BLaER1 treated with 17β-estradiol and CSF1 and Interleukin-3, amounts not matched to agents 10 nM and 100 nM (cell line): ENCODE measurements around the gene ZNF480.

ENCODE experiments used
- H3K27ac ChIP-seq, 11 experiments: shearing (Covaris generic); formaldehyde crosslinking; 2 replicates each; pipeline ENCODE4 v1.8.1; 2022
- H3K27me3 ChIP-seq, 11 experiments: shearing (Covaris generic); formaldehyde crosslinking; 2 replicates each; pipeline ENCODE4 v1.8.1; 2022
- H3K36me3 ChIP-seq, 11 experiments: shearing (Covaris generic); formaldehyde crosslinking; 2 replicates each; pipeline ENCODE4 v1.8.1; 2022
- H3K4me1 ChIP-seq, 10 experiments: shearing (Covaris generic); formaldehyde crosslinking; 2 replicates each; pipeline ENCODE4 v1.8.1; 2022
- H3K4me2 ChIP-seq, 11 experiments: shearing (Covaris generic); formaldehyde crosslinking; 2 replicates each; pipeline ENCODE4 v1.8.1; 2022
- H3K4me3 ChIP-seq, 10 experiments: shearing (Covaris generic); formaldehyde crosslinking; 2 replicates each; pipeline ENCODE4 v1.8.1; 2022
- H3K9ac ChIP-seq, 11 experiments: shearing (Covaris generic); formaldehyde crosslinking; 2 replicates each; pipeline ENCODE4 v1.8.1; 2022
- H3K9me3 ChIP-seq, 11 experiments: shearing (Covaris generic); formaldehyde crosslinking; replicated peaks in 1 of 11; 2 replicates each; pipeline ENCODE4 v1.8.1; 2022
- H4K20me1 ChIP-seq, 11 experiments: shearing (Covaris generic); formaldehyde crosslinking; 2 replicates each; pipeline ENCODE4 v1.8.1; 2022
- Cebpa-rat ChIP-seq, 11 experiments: shearing (Covaris generic); IDR thresholded peaks; 2 replicates each; pipeline ENCODE4 v1.8.1; 2022

Gene ZNF480

DNA sequence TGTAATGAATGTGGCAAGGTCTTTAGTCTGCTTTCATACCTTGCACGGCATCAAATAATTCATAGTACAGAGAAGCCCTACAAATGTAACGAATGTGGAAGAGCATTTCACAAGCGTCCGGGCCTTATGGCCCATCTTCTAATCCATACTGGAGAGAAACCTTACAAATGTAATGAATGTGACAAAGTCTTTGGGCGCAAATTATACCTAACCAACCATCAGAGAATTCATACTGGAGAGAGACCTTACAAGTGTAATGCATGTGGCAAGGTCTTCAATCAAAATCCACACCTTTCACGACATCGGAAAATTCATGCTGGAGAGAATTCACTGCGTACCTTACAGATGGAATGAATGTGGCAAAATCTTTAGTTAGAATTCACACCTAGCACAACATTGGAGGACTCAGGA lies 69.5 kb downstream of the ZNF480 start:
- Histone ChIP-seq H3K4me1 (peaks cover 0 to 12% (median 9%) of the 10 kb centered on the region in 10 experiments; a peak in 13 of 20 replicates), H3K9me3 (peaks cover 84 to 99% (median 92%) of the 10 kb centered on the region in 11 experiments), H3K36me3 (peaks cover 65 to 84% (median 77%) of the 10 kb centered on the region in 11 experiments), H3K9ac (no peak overlapping the region), H3K27ac (no peak overlapping the region), H3K27me3 (no peaks in the 10 kb centered on the region), H3K4me3 (peak overlapping the region in 9 of 10 experiments; percentile 16 to 51 (median 35); a peak in 11 of 20 replicates), H3K4me2 (no peak overlapping the region), H4K20me1 (no peaks in the 10 kb centered on the region)
- TF ChIP-seq Cebpa-rat (IDR thresholded peaks at IDR 0.05) = no peak

DNA sequence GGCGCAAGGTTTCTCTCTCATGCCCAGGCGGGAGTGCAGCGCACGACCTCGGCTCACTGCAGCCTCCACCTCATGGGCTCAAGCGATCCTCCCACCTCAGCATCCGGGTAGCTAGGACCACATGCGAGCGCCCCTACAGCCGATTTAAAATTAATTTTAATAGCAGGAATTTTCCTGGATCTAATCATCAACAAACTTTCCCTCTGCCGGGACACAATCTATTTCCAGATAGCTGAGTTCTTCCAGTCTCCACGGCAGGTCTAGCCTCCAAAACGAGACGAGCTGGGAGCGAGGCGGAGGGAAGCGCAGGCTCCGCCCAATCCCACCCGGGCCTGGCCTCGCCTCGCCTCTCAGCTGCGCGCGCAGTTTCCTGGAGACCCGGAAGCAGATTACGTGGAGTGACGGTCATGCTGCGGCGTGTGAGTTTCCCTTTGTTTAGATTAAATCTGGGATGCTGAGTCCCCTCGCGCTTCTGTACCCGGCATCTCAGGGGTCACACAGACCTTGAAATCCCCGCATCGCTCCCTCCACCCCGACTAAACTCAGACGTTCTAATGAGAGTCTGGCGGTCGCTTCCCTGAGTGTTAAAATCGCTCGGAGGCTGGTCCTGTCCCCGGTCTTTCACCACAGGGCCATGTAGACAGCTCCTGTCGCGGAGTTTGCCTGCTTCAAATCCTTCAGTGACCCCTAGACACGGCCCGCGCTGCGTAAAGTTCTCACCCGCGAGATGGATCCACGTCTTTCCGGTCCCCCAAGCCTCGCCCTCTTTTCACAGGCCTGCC lies 72.8 kb downstream of the ZNF480 start, which contains the start of gene ZNF880:
ZNF880 (plus strand) TSS at position 365 of the 782 bp plus-strand sequence; CDS start at position 408, 43 bp downstream.
- peak within 1 kb of the TSS; percentile 70 to 91 (median 85) for H3K4me2 ChIP-seq
- H4K20me1 ChIP-seq = no peaks in the 10 kb centered on the region
- H3K4me3 ChIP-seq = peak within 1 kb of the TSS; percentile 68 to 88 (median 76)
- TF ChIP-seq Cebpa-rat (IDR thresholded peaks at IDR 0.05) = no peak
- H3K9me3 ChIP-seq = peaks cover 84 to 99% (median 92%) of the 10 kb centered on the region in 11 experiments
- no peaks in the 10 kb centered on the region for H3K27me3 ChIP-seq
- H3K36me3 ChIP-seq = peaks cover 53 to 84% (median 77%) of the 10 kb centered on the region in 11 experiments
- peaks cover 0 to 13% (median 9%) of the 10 kb centered on the region in 10 experiments; a peak in 13 of 20 replicates for H3K4me1 ChIP-seq
- H3K9ac ChIP-seq = peak within 1 kb of the TSS; percentile 88 to 99 (median 95)
- peak within 1 kb of the TSS; percentile 92 to 99 (median 98) for H3K27ac ChIP-seq

DNA sequence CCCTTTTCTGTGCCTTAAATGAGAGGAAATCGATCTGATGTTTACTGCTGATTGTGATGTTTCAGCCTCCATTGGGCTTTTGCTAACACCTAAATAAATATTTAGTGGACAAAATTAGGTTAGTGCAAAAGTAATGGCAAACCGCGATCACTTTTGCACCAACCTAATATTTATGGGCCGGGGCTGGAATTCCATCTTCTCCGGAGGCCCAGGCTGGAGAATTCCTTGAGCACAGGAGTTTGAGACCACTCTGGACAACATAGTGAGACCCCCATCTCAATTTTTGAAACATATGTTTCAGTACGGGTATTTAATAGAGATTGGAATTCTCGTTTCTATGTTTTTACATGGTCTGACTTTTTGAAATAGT lies 73.4 kb downstream of the ZNF480 start:
- H3K27me3 ChIP-seq = no peaks in the 10 kb centered on the region
- H3K27ac ChIP-seq = peak overlapping the region; percentile 92 to 99 (median 98)
- peak overlapping the region; percentile 88 to 99 (median 95) for H3K9ac ChIP-seq
- peaks cover 0 to 13% (median 9%) of the 10 kb centered on the region in 10 experiments; a peak in 13 of 20 replicates for H3K4me1 ChIP-seq
- peaks cover 84 to 99% (median 92%) of the 10 kb centered on the region in 11 experiments for H3K9me3 ChIP-seq
- H3K4me2 ChIP-seq = peak overlapping the region; percentile 70 to 91 (median 85)
- H3K36me3 ChIP-seq = peaks cover 53 to 84% (median 77%) of the 10 kb centered on the region in 11 experiments
- no peaks in the 10 kb centered on the region for H4K20me1 ChIP-seq
- H3K4me3 ChIP-seq = peak overlapping the region; percentile 68 to 88 (median 76)
- no peak for TF ChIP-seq Cebpa-rat (IDR thresholded peaks at IDR 0.05)
